Superior temporal gyrus (tissue), 1 donor: Measurements from ENCODE around the gene TBX1.
A peak's percentile ranks its signal among the peaks of the same experiment; 100 is the strongest.
"Not testable (repeated sequence)": the region's sequence is repeated elsewhere in the genome, so short reads cannot be mapped to it uniquely, and the experiment has no call there.

Source experiments
- DNase-seq: peaks from one replicate; pipeline ENCODE4 v3.0.0-alpha.2; 2016; ENCODE audit errors: extremely low spot score

The TBX1 gene

GRCh38 chr22:19723232-19723982 lies 37.2 kb upstream of the TBX1 start, which contains the start of gene GP1BB:
Gene GP1BB (plus strand): TSS chr22:19723539. CDS start chr22:19723570, 31 bp downstream.
- no peak for DNase-seq

- DNase-seq: no peak
Measured at GRCh38 chr22:19723983-19724827, 36.4 kb upstream of the TBX1 start.

GRCh38 chr22:19724927-19725661 lies 35.5 kb upstream of the TBX1 start:
- DNase-seq: no peak

- not testable (repeated sequence) for DNase-seq
Measured at GRCh38 chr22:19726064-19726788, 34.4 kb upstream of the TBX1 start.

GRCh38 chr22:19727310-19728150 lies 33.0 kb upstream of the TBX1 start:
- no peak for DNase-seq

- DNase-seq: no peak
Measured at GRCh38 chr22:19728271-19728670, 32.3 kb upstream of the TBX1 start.

- DNase-seq: no peak
Measured at GRCh38 chr22:19728836-19729235, 31.7 kb upstream of the TBX1 start.

GRCh38 chr22:19729507-19729906 lies 31.1 kb upstream of the TBX1 start:
- no peak for DNase-seq

- no peak for DNase-seq
Measured at GRCh38 chr22:19730198-19730597, 30.4 kb upstream of the TBX1 start.

GRCh38 chr22:19730655-19731360 lies 29.8 kb upstream of the TBX1 start:
- DNase-seq: peak; percentile 91

GRCh38 chr22:19731361-19732135 lies 29.0 kb upstream of the TBX1 start:
- no peak for DNase-seq

GRCh38 chr22:19732403-19733113 lies 28.0 kb upstream of the TBX1 start:
- no peak for DNase-seq

GRCh38 chr22:19733755-19734154 lies 26.8 kb upstream of the TBX1 start:
- no peak for DNase-seq

GRCh38 chr22:19734163-19734562 lies 26.4 kb upstream of the TBX1 start:
- no peak for DNase-seq

- no peak for DNase-seq
Measured at GRCh38 chr22:19734837-19735382, 25.7 kb upstream of the TBX1 start.

- no peak for DNase-seq
Measured at GRCh38 chr22:19735665-19736510, 24.7 kb upstream of the TBX1 start.
